ENCODE measurements around the gene CAPRIN1.

CAPRIN1 gene

DNA sequence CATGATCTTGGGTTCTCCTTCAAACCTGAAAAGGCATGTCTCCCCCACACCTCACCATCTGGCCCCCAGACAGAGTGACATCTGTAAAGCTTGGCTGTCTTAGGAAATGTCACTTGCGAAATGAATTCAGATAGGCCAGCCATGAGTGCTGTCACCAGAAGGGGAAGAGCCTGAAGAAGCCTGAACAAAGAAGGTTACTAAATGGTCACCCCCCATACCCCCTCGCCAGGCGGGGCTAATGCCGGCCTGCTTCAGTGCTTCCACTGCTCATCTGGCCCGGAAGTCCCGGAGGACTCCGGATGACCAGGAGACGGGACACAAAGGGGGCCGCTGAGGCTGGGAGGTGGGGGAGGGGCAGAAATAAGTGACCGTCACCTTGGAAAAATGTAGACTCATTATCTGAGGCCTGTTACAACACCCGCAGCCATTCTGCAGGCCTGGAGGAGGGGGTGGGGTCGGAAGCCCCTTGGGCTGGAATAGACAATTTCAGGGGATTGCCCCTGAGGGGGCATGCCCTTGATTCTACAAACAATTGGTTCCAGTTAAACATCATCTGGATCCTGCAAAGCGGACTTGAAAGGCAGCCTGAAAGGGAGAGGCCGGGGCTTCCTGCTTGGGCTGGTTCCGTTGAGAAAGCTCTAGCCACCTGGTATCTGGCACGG lies 97.1 kb downstream of the CAPRIN1 start:
- Histone ChIP-seq H3K9ac (ENCODE audit: low read length) (no peak overlapping the region), H3K9me3 (ENCODE audit: insufficient read depth, low read length) (no peaks in the 10 kb centered on the region), H3K27me3 (ENCODE audit: low read depth, low read length) (no peaks in the 10 kb centered on the region), H3K36me3 (replicated peaks; ENCODE audit: low read depth, low read length) (peaks cover 70% of the 10 kb centered on the region), H3K79me2 (ENCODE audit: low read length) (peaks cover 6% of the 10 kb centered on the region; the same call in 1 of the 2 replicates), H3K4me1 (ENCODE audit: low read length) (peaks cover 50% of the 10 kb centered on the region), H2AFZ (ENCODE audit: low read depth, low read length) (no peak overlapping the region), H4K20me1 (ENCODE audit: insufficient read depth, low read length) (no peaks in the 10 kb centered on the region), H3K4me3 (ENCODE audit: low read length) (no peak overlapping the region), H3K27ac (ENCODE audit: low read length) (no peak overlapping the region), H3K4me2 (ENCODE audit: low read length) (no peak overlapping the region)
- TF ChIP-seq, protein P1, sequence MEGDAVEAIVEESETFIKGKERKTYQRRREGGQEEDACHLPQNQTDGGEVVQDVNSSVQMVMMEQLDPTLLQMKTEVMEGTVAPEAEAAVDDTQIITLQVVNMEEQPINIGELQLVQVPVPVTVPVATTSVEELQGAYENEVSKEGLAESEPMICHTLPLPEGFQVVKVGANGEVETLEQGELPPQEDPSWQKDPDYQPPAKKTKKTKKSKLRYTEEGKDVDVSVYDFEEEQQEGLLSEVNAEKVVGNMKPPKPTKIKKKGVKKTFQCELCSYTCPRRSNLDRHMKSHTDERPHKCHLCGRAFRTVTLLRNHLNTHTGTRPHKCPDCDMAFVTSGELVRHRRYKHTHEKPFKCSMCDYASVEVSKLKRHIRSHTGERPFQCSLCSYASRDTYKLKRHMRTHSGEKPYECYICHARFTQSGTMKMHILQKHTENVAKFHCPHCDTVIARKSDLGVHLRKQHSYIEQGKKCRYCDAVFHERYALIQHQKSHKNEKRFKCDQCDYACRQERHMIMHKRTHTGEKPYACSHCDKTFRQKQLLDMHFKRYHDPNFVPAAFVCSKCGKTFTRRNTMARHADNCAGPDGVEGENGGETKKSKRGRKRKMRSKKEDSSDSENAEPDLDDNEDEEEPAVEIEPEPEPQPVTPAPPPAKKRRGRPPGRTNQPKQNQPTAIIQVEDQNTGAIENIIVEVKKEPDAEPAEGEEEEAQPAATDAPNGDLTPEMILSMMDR (IDR thresholded peaks at IDR 0.05; ENCODE audit: low read depth, low read length): no peak
- TF ChIP-seq EZH2phosphoT487 (IDR thresholded peaks at IDR 0.05; ENCODE audit: low read depth): no peak

GRCh38 chr11:34149274-34149673 lies 97.7 kb downstream of the CAPRIN1 start:
- no peaks in the 10 kb centered on the region for H4K20me1 ChIP-seq (ENCODE audit: insufficient read depth, low read length)
- H2AFZ ChIP-seq (ENCODE audit: low read depth, low read length): no peak overlapping the region
- H3K4me2 ChIP-seq (ENCODE audit: low read length): no peak overlapping the region
- H3K27ac ChIP-seq (ENCODE audit: low read length): no peak overlapping the region
- H3K79me2 ChIP-seq (ENCODE audit: low read length): peaks cover 11% of the 10 kb centered on the region; the same call in 1 of the 2 replicates
- H3K27me3 ChIP-seq (ENCODE audit: low read depth, low read length): no peaks in the 10 kb centered on the region
- peaks cover 50% of the 10 kb centered on the region for H3K4me1 ChIP-seq (ENCODE audit: low read length)
- H3K4me3 ChIP-seq (ENCODE audit: low read length): no peak overlapping the region
- TF ChIP-seq, protein P1 (IDR thresholded peaks at IDR 0.05; ENCODE audit: low read depth, low read length): no peak
- no peak for TF ChIP-seq EZH2phosphoT487 (IDR thresholded peaks at IDR 0.05; ENCODE audit: low read depth)
- H3K36me3 ChIP-seq (replicated peaks; ENCODE audit: low read depth, low read length): peaks cover 72% of the 10 kb centered on the region
- H3K9ac ChIP-seq (ENCODE audit: low read length): no peak overlapping the region
- no peaks in the 10 kb centered on the region for H3K9me3 ChIP-seq (ENCODE audit: insufficient read depth, low read length)

GRCh38 chr11:34149786-34150185 lies 98.3 kb downstream of the CAPRIN1 start:
- no peaks in the 10 kb centered on the region for H3K9me3 ChIP-seq (ENCODE audit: insufficient read depth, low read length)
- peaks cover 50% of the 10 kb centered on the region for H3K4me1 ChIP-seq (ENCODE audit: low read length)
- H4K20me1 ChIP-seq (ENCODE audit: insufficient read depth, low read length): no peaks in the 10 kb centered on the region
- peaks cover 11% of the 10 kb centered on the region; the same call in 1 of the 2 replicates for H3K79me2 ChIP-seq (ENCODE audit: low read length)
- peaks cover 68% of the 10 kb centered on the region for H3K36me3 ChIP-seq (replicated peaks; ENCODE audit: low read depth, low read length)
- H3K4me2 ChIP-seq (ENCODE audit: low read length): no peak overlapping the region
- no peak for TF ChIP-seq EZH2phosphoT487 (IDR thresholded peaks at IDR 0.05; ENCODE audit: low read depth)
- TF ChIP-seq, protein P1 (IDR thresholded peaks at IDR 0.05; ENCODE audit: low read depth, low read length): peak; percentile 22; the same call in 1 of the 2 replicates
- H3K9ac ChIP-seq (ENCODE audit: low read length): no peak overlapping the region
- no peaks in the 10 kb centered on the region for H3K27me3 ChIP-seq (ENCODE audit: low read depth, low read length)
- H2AFZ ChIP-seq (ENCODE audit: low read depth, low read length): no peak overlapping the region
- no peak overlapping the region for H3K4me3 ChIP-seq (ENCODE audit: low read length)
- no peak overlapping the region for H3K27ac ChIP-seq (ENCODE audit: low read length)

DNA sequence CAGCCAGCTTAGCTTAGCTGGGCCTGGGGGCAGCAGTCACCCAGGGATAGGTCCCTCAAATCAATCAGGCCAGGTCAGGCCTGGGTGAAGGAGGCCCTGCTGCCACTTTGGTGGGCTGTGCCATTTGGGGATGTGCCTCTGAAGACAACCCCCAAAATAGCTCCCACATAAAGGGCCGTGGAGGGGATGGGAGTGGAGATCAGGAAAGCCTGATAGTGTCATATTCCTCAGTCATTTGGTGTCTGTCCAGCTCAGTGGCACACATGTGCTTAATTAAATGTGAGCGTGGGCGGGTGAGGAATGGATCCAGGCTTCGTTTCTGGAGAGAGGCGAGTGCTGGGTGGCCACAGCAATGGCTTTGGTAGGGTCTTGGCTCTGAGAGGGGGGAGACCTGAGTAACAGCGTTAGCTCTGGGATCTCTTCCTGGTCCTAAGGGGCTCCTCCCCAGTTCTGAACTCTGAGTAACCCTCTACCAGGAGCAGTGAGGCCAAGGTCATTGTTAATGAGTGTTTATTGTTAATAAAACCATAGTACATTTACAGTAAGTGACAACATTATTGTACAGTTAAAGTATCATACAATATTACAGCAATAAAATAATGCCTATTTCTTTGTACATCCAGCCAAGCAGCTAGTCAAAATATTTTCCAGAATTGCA lies 99.1 kb downstream of the CAPRIN1 start:
- Histone ChIP-seq H3K4me1 (ENCODE audit: low read length) (peaks cover 46% of the 10 kb centered on the region), H3K36me3 (replicated peaks; ENCODE audit: low read depth, low read length) (peaks cover 72% of the 10 kb centered on the region), H4K20me1 (ENCODE audit: insufficient read depth, low read length) (no peaks in the 10 kb centered on the region), H3K4me2 (ENCODE audit: low read length) (no peak overlapping the region), H3K27ac (ENCODE audit: low read length) (no peak overlapping the region), H2AFZ (ENCODE audit: low read depth, low read length) (no peak overlapping the region), H3K27me3 (ENCODE audit: low read depth, low read length) (no peaks in the 10 kb centered on the region), H3K79me2 (ENCODE audit: low read length) (peaks cover 11% of the 10 kb centered on the region; the same call in 1 of the 2 replicates), H3K9me3 (ENCODE audit: insufficient read depth, low read length) (no peaks in the 10 kb centered on the region), H3K9ac (ENCODE audit: low read length) (no peak overlapping the region), H3K4me3 (ENCODE audit: low read length) (no peak overlapping the region)
- TF ChIP-seq EZH2phosphoT487 (IDR thresholded peaks at IDR 0.05; ENCODE audit: low read depth): no peak
- TF ChIP-seq, protein P1 (IDR thresholded peaks at IDR 0.05; ENCODE audit: low read depth, low read length): no peak

All from OCI-LY3 (cell line).